ENCODE data around the gene MEX3C.

Gene MEX3C

DNA sequence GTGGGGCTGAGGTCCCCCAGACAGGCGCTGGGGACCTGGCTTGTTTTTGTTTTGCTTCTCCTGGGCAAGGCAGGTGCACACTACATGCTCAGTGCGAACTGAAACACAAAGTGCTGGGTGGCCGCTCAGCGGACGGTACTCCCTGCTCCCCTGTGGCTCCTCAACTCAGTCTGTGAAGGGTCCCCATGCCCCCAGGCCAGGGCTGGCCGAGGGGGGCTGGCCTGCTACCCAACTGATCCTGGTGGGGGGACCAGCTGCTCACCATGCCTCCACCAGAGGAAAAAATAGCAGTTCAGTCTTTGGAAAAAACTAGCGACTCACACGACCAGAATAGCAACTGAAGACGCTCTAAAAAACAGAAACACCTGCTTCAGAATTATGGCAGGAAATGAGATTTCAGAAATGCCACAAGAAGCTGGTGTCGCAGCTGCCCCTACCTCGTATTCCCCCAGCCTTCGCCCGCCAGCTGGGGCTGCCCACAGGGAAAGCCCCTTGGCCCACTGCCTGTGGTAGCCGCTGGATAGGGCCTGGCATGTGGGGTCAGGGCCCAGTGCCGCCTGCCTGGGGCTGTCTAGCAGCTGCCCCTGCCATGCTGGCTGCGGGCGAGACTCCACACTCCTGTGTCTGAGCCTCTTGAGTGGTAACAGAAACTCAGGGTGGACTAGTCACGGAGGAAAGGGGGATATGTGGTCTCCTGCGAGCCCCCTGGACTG lies 43.7 kb downstream of the MEX3C start:
- Histone ChIP-seq H3K36me3 (ENCODE audit: insufficient read depth, insufficient read length, low read length) (no peaks in the 10 kb centered on the region), H3K27me3 (ENCODE audit: insufficient read depth, insufficient read length) (no peaks in the 10 kb centered on the region), H3K4me1 (ENCODE audit: insufficient read depth, insufficient read length) (no peaks in the 10 kb centered on the region), H3K9me3 (ENCODE audit: insufficient read depth, low read length) (no peaks in the 10 kb centered on the region), H3K4me3 (ENCODE audit: insufficient read length, low read depth) (no peak overlapping the region), H3K9ac (ENCODE audit: insufficient read length, low read depth) (no peak overlapping the region)
- no peak for DNase-seq (ENCODE audit: low read depth, low spot score)
- TF ChIP-seq ZNF274 (IDR thresholded peaks at IDR 0.05; ENCODE audit: low read depth, low read length), result no peak
- TF ChIP-seq YY1 (IDR thresholded peaks at IDR 0.05; ENCODE audit: insufficient read depth, insufficient read length), result no peak
- TF ChIP-seq SUZ12 (IDR thresholded peaks at IDR 0.05; ENCODE audit: extremely low read depth, insufficient read depth, insufficient read length), result no peak

- no peak overlapping the region for H3K4me3 ChIP-seq (ENCODE audit: insufficient read length, low read depth)
- TF ChIP-seq ZNF274 (IDR thresholded peaks at IDR 0.05; ENCODE audit: low read depth, low read length), result no peak
- TF ChIP-seq SUZ12 (IDR thresholded peaks at IDR 0.05; ENCODE audit: extremely low read depth, insufficient read depth, insufficient read length), result no peak
- TF ChIP-seq YY1 (IDR thresholded peaks at IDR 0.05; ENCODE audit: insufficient read depth, insufficient read length), result no peak
- no peak for DNase-seq (ENCODE audit: low read depth, low spot score)
- H3K9ac ChIP-seq (ENCODE audit: insufficient read length, low read depth), result no peak overlapping the region
- H3K27me3 ChIP-seq (ENCODE audit: insufficient read depth, insufficient read length), result no peaks in the 10 kb centered on the region
- H3K4me1 ChIP-seq (ENCODE audit: insufficient read depth, insufficient read length), result no peaks in the 10 kb centered on the region
- H3K9me3 ChIP-seq (ENCODE audit: insufficient read depth, low read length), result no peaks in the 10 kb centered on the region
- no peaks in the 10 kb centered on the region for H3K36me3 ChIP-seq (ENCODE audit: insufficient read depth, insufficient read length, low read length)
These were observed 45.6 kb downstream of the MEX3C start for GRCh38 chr18:51151568-51152511.

- Histone ChIP-seq H3K36me3 (ENCODE audit: insufficient read depth, insufficient read length, low read length) (no peaks in the 10 kb centered on the region), H3K4me3 (ENCODE audit: insufficient read length, low read depth) (no peak overlapping the region), H3K9me3 (ENCODE audit: insufficient read depth, low read length) (no peaks in the 10 kb centered on the region), H3K4me1 (ENCODE audit: insufficient read depth, insufficient read length) (no peaks in the 10 kb centered on the region), H3K27me3 (ENCODE audit: insufficient read depth, insufficient read length) (no peaks in the 10 kb centered on the region), H3K9ac (ENCODE audit: insufficient read length, low read depth) (no peak overlapping the region)
- no peak for DNase-seq (ENCODE audit: low read depth, low spot score)
- TF ChIP-seq YY1 (IDR thresholded peaks at IDR 0.05; ENCODE audit: insufficient read depth, insufficient read length), result no peak
- TF ChIP-seq ZNF274 (IDR thresholded peaks at IDR 0.05; ENCODE audit: low read depth, low read length), result no peak
- TF ChIP-seq SUZ12 (IDR thresholded peaks at IDR 0.05; ENCODE audit: extremely low read depth, insufficient read depth, insufficient read length), result no peak
These were observed 46.3 kb downstream of the MEX3C start for GRCh38 chr18:51151185-51151567.

- Histone ChIP-seq H3K27me3 (ENCODE audit: insufficient read depth, insufficient read length) (no peaks in the 10 kb centered on the region), H3K4me3 (ENCODE audit: insufficient read length, low read depth) (no peak overlapping the region), H3K36me3 (ENCODE audit: insufficient read depth, insufficient read length, low read length) (no peaks in the 10 kb centered on the region), H3K9ac (ENCODE audit: insufficient read length, low read depth) (no peak overlapping the region), H3K4me1 (ENCODE audit: insufficient read depth, insufficient read length) (no peaks in the 10 kb centered on the region), H3K9me3 (ENCODE audit: insufficient read depth, low read length) (no peaks in the 10 kb centered on the region)
- no peak for TF ChIP-seq YY1 (IDR thresholded peaks at IDR 0.05; ENCODE audit: insufficient read depth, insufficient read length)
- no peak for TF ChIP-seq ZNF274 (IDR thresholded peaks at IDR 0.05; ENCODE audit: low read depth, low read length)
- TF ChIP-seq SUZ12 (IDR thresholded peaks at IDR 0.05; ENCODE audit: extremely low read depth, insufficient read depth, insufficient read length), result no peak
- no peak for DNase-seq (ENCODE audit: low read depth, low spot score)
These were observed 47.3 kb downstream of the MEX3C start for GRCh38 chr18:51150113-51150700.

DNA sequence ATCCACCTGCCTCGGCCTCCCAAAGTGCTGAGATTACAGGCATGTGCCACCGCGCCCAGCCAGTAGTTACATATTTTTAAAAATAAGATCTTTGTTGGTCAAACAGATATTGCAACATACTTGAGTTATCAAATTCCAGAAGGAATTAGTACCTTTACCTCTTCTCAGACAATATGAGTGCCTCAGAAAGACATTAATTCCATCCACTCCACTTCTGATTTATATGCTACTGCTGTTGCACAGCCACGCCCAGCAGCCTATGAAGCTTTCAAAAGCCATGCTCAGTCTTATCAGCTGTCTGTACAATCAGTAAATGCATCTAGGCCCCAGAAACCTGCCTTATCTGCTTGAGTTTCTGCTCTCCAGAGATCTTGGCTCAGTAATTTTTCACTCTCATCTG lies 47.8 kb downstream of the MEX3C start:
- Histone ChIP-seq H3K9ac (ENCODE audit: insufficient read length, low read depth) (no peak overlapping the region), H3K4me1 (ENCODE audit: insufficient read depth, insufficient read length) (no peaks in the 10 kb centered on the region), H3K27me3 (ENCODE audit: insufficient read depth, insufficient read length) (no peaks in the 10 kb centered on the region), H3K9me3 (ENCODE audit: insufficient read depth, low read length) (no peaks in the 10 kb centered on the region), H3K36me3 (ENCODE audit: insufficient read depth, insufficient read length, low read length) (no peaks in the 10 kb centered on the region), H3K4me3 (ENCODE audit: insufficient read length, low read depth) (no peak overlapping the region)
- TF ChIP-seq SUZ12 (IDR thresholded peaks at IDR 0.05; ENCODE audit: extremely low read depth, insufficient read depth, insufficient read length) (no peak), ZNF274 (IDR thresholded peaks at IDR 0.05; ENCODE audit: low read depth, low read length) (no peak), YY1 (IDR thresholded peaks at IDR 0.05; ENCODE audit: insufficient read depth, insufficient read length) (no peak)
- no peak for DNase-seq (ENCODE audit: low read depth, low spot score)

GRCh38 chr18:51146909-51147308 lies 50.6 kb downstream of the MEX3C start:
- TF ChIP-seq YY1 (IDR thresholded peaks at IDR 0.05; ENCODE audit: insufficient read depth, insufficient read length), result no peak
- TF ChIP-seq SUZ12 (IDR thresholded peaks at IDR 0.05; ENCODE audit: extremely low read depth, insufficient read depth, insufficient read length), result no peak
- no peak for TF ChIP-seq ZNF274 (IDR thresholded peaks at IDR 0.05; ENCODE audit: low read depth, low read length)
- no peak for DNase-seq (ENCODE audit: low read depth, low spot score)
- Histone ChIP-seq H3K4me1 (ENCODE audit: insufficient read depth, insufficient read length) (no peaks in the 10 kb centered on the region), H3K36me3 (ENCODE audit: insufficient read depth, insufficient read length, low read length) (no peaks in the 10 kb centered on the region), H3K9me3 (ENCODE audit: insufficient read depth, low read length) (no peaks in the 10 kb centered on the region), H3K27me3 (ENCODE audit: insufficient read depth, insufficient read length) (no peaks in the 10 kb centered on the region), H3K4me3 (ENCODE audit: insufficient read length, low read depth) (no peak overlapping the region), H3K9ac (ENCODE audit: insufficient read length, low read depth) (no peak overlapping the region)

DNA sequence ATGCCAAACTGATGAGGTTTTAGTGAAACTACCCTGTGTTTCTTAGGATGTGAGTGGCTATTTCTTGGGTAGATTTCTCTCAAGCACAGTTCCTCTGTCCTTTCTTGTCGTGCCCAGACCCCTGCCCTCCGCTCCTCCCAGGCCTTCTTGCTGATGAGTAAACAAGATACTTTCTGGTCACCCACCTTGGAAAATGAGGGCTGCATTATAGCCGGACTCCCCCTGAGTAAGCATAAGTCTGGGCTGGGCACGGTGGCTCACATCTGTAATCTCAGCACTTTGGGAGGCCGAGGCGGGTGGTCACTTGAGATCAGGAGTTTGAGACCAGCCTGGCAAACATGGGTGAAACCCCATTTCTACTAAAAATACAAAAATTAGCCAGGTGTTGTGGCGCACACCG lies 58.5 kb downstream of the MEX3C start:
- Histone ChIP-seq H3K4me1 (ENCODE audit: insufficient read depth, insufficient read length) (peaks cover 6% of the 10 kb centered on the region), H3K27me3 (ENCODE audit: insufficient read depth, insufficient read length) (no peaks in the 10 kb centered on the region), H3K9ac (ENCODE audit: insufficient read length, low read depth) (no peak overlapping the region), H3K36me3 (ENCODE audit: insufficient read depth, insufficient read length, low read length) (no peaks in the 10 kb centered on the region), H3K9me3 (ENCODE audit: insufficient read depth, low read length) (no peaks in the 10 kb centered on the region), H3K4me3 (ENCODE audit: insufficient read length, low read depth) (no peak overlapping the region)
- TF ChIP-seq ZNF274 (IDR thresholded peaks at IDR 0.05; ENCODE audit: low read depth, low read length) (no peak), YY1 (IDR thresholded peaks at IDR 0.05; ENCODE audit: insufficient read depth, insufficient read length) (no peak), SUZ12 (IDR thresholded peaks at IDR 0.05; ENCODE audit: extremely low read depth, insufficient read depth, insufficient read length) (no peak)
- no peak for DNase-seq (ENCODE audit: low read depth, low spot score)

All from NT2/D1 (cell line).